Activated CD4-positive, alpha-beta T cell treated with anti-CD3 and anti-CD28 coated beads, Interleukin-2, amount 50 U/mL, for 4 hours (primary cell): ENCODE data around the gene PFKL.

Experiments
- DNase-seq, 2 experiments: peaks; one replicate each; pipeline ENCODE4 v3.0.0-alpha.2; 2020

PFKL gene

GRCh38 chr21:44314561-44314960 is 14.7 kb downstream of the PFKL start:
- no peak for DNase-seq

GRCh38 chr21:44315691-44316203 is 15.9 kb downstream of the PFKL start:
- no peak for DNase-seq

- no peak for DNase-seq
Measured at GRCh38 chr21:44316277-44316900, 16.5 kb downstream of the PFKL start.

- DNase-seq = no peak
Measured at GRCh38 chr21:44317241-44317782, 17.5 kb downstream of the PFKL start.

GRCh38 chr21:44317871-44318270 is 18.0 kb downstream of the PFKL start:
- no peak for DNase-seq

- no peak for DNase-seq
Measured at GRCh38 chr21:44318489-44319285, 18.8 kb downstream of the PFKL start.

- no peak for DNase-seq
Measured at GRCh38 chr21:44319407-44320065, 19.7 kb downstream of the PFKL start.

GRCh38 chr21:44320847-44321246 is 21.0 kb downstream of the PFKL start:
- no peak for DNase-seq

GRCh38 chr21:44321846-44322450 is 22.1 kb downstream of the PFKL start:
- DNase-seq = no peak

- DNase-seq = no peak
Measured at GRCh38 chr21:44322621-44323325, 22.9 kb downstream of the PFKL start.

- no peak for DNase-seq
Measured at GRCh38 chr21:44323591-44323990, 23.7 kb downstream of the PFKL start.

- no peak for DNase-seq
Measured at GRCh38 chr21:44324106-44324853, 24.4 kb downstream of the PFKL start.

GRCh38 chr21:44324854-44325107 is 24.9 kb downstream of the PFKL start:
- DNase-seq = no peak

- DNase-seq = no peak
Measured at GRCh38 chr21:44325386-44326271, 25.8 kb downstream of the PFKL start.

GRCh38 chr21:44326272-44326647 is 26.4 kb downstream of the PFKL start:
- no peak for DNase-seq

- DNase-seq = no peak
Measured at GRCh38 chr21:44326716-44327602, 27.1 kb downstream of the PFKL start.

- DNase-seq = no peak
Measured at GRCh38 chr21:44327603-44327974, 27.7 kb downstream of the PFKL start.

GRCh38 chr21:44328242-44328895 is 28.5 kb downstream of the PFKL start:
- no peak for DNase-seq
